ENCODE data around the gene FOXJ2. TPM values are rescaled to one million over a fixed set of nuclear protein-coding genes. Genes with fewer than 3 reads are reported as not detected.
"Not testable (repeated sequence)": the region's sequence is repeated elsewhere in the genome, so short reads cannot be mapped to it uniquely, and the experiment has no call there.

Gene FOXJ2
- total RNA-seq, 4 donors from 2014 or later = 18.3 to 28.1 (median 25.0) TPM

DNA sequence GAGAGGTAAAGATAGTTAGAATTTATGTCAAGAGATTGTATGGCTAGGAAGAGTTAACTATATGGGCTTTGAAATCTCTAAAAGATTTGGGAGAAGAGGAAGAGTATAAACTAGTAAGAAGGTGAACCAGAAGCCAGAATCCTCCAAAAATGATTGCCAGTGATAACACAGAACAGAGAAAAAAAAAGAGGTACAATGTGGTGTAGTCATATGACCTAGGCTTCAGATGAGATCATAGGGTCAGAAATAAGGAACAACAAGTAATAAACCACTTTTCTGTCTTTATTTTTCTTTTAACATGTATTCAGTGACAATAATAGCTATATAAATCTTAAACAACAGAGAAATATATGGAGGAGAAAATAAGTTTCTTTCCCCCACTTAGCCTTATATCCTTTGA, 47.6 kb downstream of the FOXJ2 start:
- Histone ChIP-seq H3K9me3 (no peaks in the 10 kb centered on the region), H3K27ac (no peak overlapping the region)

DNA sequence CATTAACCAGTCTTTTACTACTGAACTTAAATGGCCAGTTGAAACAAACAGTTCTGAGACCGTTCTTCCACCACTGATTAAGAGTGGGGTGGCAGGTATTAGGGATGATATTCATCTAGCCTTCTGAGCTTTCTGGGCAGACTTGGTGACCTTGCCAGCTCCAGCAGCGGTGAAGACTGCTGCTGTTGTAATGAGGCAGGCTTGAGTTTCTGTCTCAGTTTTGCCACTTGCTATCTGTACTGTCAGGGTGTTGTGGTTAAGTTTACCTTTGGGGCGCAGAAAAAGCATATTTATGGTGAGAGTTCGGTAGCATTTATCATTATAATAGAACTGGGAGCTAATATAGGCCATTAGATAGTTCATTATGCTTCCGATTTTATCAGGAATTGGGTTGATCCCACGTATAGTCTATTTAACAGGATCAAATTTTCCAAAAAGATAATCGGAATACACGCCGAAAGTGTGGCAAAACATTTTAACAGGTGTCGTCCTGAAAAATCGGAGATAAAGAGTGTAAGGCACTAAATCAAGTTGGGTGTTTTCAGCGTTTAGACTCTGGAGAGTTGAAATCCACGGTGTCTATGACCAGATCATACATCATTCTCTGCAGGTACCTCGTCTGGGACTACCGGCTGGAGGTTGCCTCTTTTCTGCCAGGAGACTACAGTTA, 48.9 kb downstream of the FOXJ2 start:
- peaks cover 30% of the 10 kb centered on the region for H3K4me1 ChIP-seq
- no peaks in the 10 kb centered on the region for H3K27me3 ChIP-seq
- no peaks in the 10 kb centered on the region for H3K9me3 ChIP-seq
- H3K4me3 ChIP-seq = peak overlapping the region; percentile 76
- H3K36me3 ChIP-seq = no peaks in the 10 kb centered on the region
- TF ChIP-seq EP300 (IDR thresholded peaks at IDR 0.05) (no peak), POLR2AphosphoS5 (IDR thresholded peaks at IDR 0.05) (no peak), POLR2A (IDR thresholded peaks at IDR 0.05) (no peak)
- TF ChIP-seq, protein P1, sequence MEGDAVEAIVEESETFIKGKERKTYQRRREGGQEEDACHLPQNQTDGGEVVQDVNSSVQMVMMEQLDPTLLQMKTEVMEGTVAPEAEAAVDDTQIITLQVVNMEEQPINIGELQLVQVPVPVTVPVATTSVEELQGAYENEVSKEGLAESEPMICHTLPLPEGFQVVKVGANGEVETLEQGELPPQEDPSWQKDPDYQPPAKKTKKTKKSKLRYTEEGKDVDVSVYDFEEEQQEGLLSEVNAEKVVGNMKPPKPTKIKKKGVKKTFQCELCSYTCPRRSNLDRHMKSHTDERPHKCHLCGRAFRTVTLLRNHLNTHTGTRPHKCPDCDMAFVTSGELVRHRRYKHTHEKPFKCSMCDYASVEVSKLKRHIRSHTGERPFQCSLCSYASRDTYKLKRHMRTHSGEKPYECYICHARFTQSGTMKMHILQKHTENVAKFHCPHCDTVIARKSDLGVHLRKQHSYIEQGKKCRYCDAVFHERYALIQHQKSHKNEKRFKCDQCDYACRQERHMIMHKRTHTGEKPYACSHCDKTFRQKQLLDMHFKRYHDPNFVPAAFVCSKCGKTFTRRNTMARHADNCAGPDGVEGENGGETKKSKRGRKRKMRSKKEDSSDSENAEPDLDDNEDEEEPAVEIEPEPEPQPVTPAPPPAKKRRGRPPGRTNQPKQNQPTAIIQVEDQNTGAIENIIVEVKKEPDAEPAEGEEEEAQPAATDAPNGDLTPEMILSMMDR (IDR thresholded peaks at IDR 0.05) = no peak
- WGBS = 4% methylated on average over 15 of the region's 15 CpGs
- no peak for DNase-seq (ENCODE audit: low spot score in 2 of 2)
- peak overlapping the region; percentile 92 for H3K27ac ChIP-seq

More for the DNA sequence above, 47.6 kb downstream of the FOXJ2 start:
- Histone ChIP-seq H3K4me1 (peaks cover 30% of the 10 kb centered on the region), H3K4me3 (no peak overlapping the region), H3K27me3 (no peaks in the 10 kb centered on the region), H3K36me3 (no peaks in the 10 kb centered on the region)
- DNase-seq (ENCODE audit: low spot score in 2 of 2) = no peak
- TF ChIP-seq POLR2A (IDR thresholded peaks at IDR 0.05) (no peak), POLR2AphosphoS5 (IDR thresholded peaks at IDR 0.05) (no peak), EP300 (IDR thresholded peaks at IDR 0.05) (no peak)
- TF ChIP-seq, protein P1 (IDR thresholded peaks at IDR 0.05) = no peak

DNA sequence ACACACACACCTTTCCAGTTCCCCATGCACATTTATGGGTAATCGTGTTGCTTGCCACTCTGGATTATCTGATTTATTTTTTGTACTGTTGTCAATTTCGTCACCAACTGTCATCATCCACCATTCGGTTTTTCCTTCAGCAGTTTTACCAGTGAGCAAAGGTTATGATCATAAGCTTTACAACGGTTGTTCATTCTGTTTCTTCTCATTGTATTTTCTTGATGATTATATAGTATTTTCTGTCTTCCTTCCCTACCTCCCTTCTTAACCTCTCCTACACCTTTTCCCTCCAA, 50.2 kb downstream of the FOXJ2 start:
- WGBS = under 1% methylated on average over 4 of the region's 4 CpGs
- Histone ChIP-seq H3K27ac (peak overlapping the region; percentile 92), H3K4me3 (peak overlapping the region; percentile 76), H3K27me3 (no peaks in the 10 kb centered on the region), H3K9me3 (no peaks in the 10 kb centered on the region), H3K36me3 (no peaks in the 10 kb centered on the region), H3K4me1 (peaks cover 38% of the 10 kb centered on the region)
- DNase-seq (ENCODE audit: low spot score in 2 of 2) = no peak
- TF ChIP-seq, protein P1 (IDR thresholded peaks at IDR 0.05) = no peak
- no peak for TF ChIP-seq EP300 (IDR thresholded peaks at IDR 0.05)
- no peak for TF ChIP-seq POLR2A (IDR thresholded peaks at IDR 0.05)
- TF ChIP-seq POLR2AphosphoS5 (IDR thresholded peaks at IDR 0.05) = no peak

DNA sequence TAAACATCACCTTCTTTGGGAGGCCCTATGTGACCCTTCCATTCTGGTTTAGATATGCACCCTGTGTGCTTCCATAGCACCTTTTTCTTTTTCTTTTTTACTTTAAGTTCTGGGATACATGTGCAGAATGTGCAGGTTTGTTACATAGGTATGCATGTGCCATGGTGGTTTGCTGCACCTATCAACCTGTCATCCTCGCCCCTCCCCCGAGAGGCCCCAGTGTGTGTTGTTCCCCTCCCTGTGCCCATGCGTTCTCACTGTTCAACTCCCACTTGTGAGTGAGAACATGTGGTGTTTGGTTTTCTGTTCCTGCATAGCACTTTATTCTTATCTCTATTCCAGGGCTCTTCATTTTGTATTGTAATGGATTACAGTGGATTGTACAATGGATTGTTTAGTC, 51.8 kb downstream of the FOXJ2 start:
- H3K27ac ChIP-seq; H3K4me3 ChIP-seq; H3K9me3 ChIP-seq; DNase-seq (ENCODE audit: low spot score in 2 of 2); H3K27me3 ChIP-seq; H3K36me3 ChIP-seq: not testable (repeated sequence)
- peaks cover 41% of the 10 kb centered on the region for H3K4me1 ChIP-seq
- WGBS = 81% methylated on average over 3 of the region's 3 CpGs

DNA sequence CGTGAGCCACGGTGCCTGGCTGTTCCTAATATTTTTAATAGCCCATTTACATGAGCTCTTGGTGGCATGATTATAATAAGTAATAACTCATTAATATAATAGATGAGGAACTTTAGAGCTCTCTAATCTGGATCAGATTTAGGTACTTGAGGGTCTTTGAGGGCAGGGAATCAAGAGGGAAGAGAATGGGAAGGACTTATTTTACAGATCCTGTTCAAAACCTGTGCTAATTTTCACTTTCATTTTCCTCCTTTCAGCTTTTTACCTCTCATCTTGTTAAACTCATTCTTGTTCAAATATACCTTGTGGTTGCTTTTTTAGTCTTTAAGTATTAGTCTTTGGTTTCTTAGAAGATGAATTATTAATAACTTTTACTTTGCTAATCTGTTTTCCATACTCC, 55.1 kb downstream of the FOXJ2 start:
- H3K27me3 ChIP-seq = no peaks in the 10 kb centered on the region
- H3K27ac ChIP-seq = no peak overlapping the region
- WGBS = 93% methylated on average over 2 of the region's 2 CpGs
- TF ChIP-seq, protein P1 (IDR thresholded peaks at IDR 0.05) = no peak
- TF ChIP-seq POLR2A (IDR thresholded peaks at IDR 0.05) = no peak
- TF ChIP-seq POLR2AphosphoS5 (IDR thresholded peaks at IDR 0.05) = no peak
- no peak for TF ChIP-seq EP300 (IDR thresholded peaks at IDR 0.05)
- no peak for DNase-seq (ENCODE audit: low spot score in 2 of 2)
- H3K4me1 ChIP-seq = peaks cover 29% of the 10 kb centered on the region
- H3K4me3 ChIP-seq = no peak overlapping the region
- H3K9me3 ChIP-seq = no peaks in the 10 kb centered on the region
- H3K36me3 ChIP-seq = peaks cover 35% of the 10 kb centered on the region

DNA sequence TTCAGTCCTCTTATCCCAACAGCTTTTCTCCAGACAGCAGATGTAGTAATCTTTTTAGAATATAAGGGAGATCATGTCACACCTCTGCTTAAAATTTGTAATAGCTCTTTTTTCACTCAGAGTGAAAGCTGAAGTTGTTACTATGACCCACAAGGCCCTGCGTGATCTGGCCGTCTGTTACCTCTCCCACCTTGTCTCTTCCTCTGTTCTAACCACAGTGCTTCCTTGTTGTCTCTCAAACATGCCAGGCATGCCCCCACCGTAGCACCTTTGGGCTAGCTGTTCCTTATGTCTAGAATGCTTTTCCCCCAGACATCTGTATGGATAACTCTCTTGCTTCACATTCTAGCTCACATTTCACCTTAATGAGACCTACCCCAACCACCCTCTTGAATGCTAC, 56.1 kb downstream of the FOXJ2 start:
- H3K4me1 ChIP-seq = peaks cover 20% of the 10 kb centered on the region
- H3K27me3 ChIP-seq = no peaks in the 10 kb centered on the region
- H3K9me3 ChIP-seq = no peaks in the 10 kb centered on the region
- H3K27ac ChIP-seq = no peak overlapping the region
- no peak overlapping the region for H3K4me3 ChIP-seq
- peaks cover 44% of the 10 kb centered on the region for H3K36me3 ChIP-seq
- no peak for TF ChIP-seq POLR2A (IDR thresholded peaks at IDR 0.05)
- TF ChIP-seq EP300 (IDR thresholded peaks at IDR 0.05) = no peak
- TF ChIP-seq, protein P1 (IDR thresholded peaks at IDR 0.05) = no peak
- TF ChIP-seq POLR2AphosphoS5 (IDR thresholded peaks at IDR 0.05) = no peak
- WGBS = 78% methylated on average over 3 of the region's 3 CpGs
- DNase-seq (ENCODE audit: low spot score in 2 of 2) = no peak

DNA sequence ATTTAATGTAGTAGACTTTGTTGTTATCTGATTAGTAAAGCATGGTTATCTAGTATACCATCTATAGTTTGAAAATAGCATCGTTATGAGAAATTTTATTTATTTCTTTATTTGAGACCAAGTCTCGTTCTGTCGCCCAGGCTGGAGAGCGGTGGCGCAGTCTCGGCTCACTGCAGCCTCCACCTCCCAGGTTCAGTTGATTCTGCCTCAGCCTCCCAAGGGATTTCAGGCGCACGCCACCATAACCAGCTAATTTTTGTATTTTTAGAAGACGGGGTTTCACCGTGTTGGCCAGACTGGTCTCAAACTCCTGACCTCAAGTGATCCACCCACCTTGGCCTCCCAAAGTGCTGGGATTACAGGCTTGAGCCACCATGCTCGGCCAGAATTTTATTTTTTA, 56.8 kb downstream of the FOXJ2 start:
- H3K9me3 ChIP-seq; H3K27me3 ChIP-seq; DNase-seq (ENCODE audit: low spot score in 2 of 2); H3K27ac ChIP-seq; H3K4me3 ChIP-seq: not testable (repeated sequence)
- Histone ChIP-seq H3K36me3 (peaks cover 51% of the 10 kb centered on the region), H3K4me1 (peaks cover 14% of the 10 kb centered on the region)
- 91% methylated on average over 11 of the region's 11 CpGs for WGBS
